OCI-LY1 (cell line): ENCODE data around the gene OIT3.

Source experiments
- H2AFZ ChIP-seq: fragments of 200-600 bp; sonication (generic), shearing (Covaris generic); 2 replicates; pipeline ENCODE4 v1.6.0; 2014; ENCODE audit warnings: antibody characterized with exemption, mild to moderate bottlenecking, low read length
- H3F3A ChIP-seq: fragments of 200-600 bp; sonication (generic), shearing (Covaris generic); 2 replicates; pipeline ENCODE4 v1.6.0; 2014; ENCODE audit warnings: mild to moderate bottlenecking, antibody characterized with exemption, low read length, moderate library complexity; ENCODE audit not compliant: insufficient read depth
- H3K27ac ChIP-seq: fragments of 200-600 bp; sonication (generic); 2 replicates; pipeline ENCODE4 v1.5.1; 2014; ENCODE audit warnings: low read length, mixed run types, mild to moderate bottlenecking, low read depth; ENCODE audit not compliant: poor library complexity, severe bottlenecking
- H3K27me3 ChIP-seq: fragments of 200-600 bp; sonication (generic); 2 replicates; pipeline ENCODE4 v1.6.0; 2014; ENCODE audit warnings: antibody characterized with exemption, mild to moderate bottlenecking, low read length, moderate library complexity; ENCODE audit not compliant: insufficient read depth
- H3K36me3 ChIP-seq: fragments of 200-600 bp; sonication (generic); 2 replicates; pipeline ENCODE4 v1.6.1; 2014; ENCODE audit warnings: mild to moderate bottlenecking, antibody characterized with exemption, low read length, moderate library complexity, mixed read lengths; ENCODE audit not compliant: insufficient read depth
- H3K4me1 ChIP-seq: fragments of 200-600 bp; sonication (generic); 2 replicates; pipeline ENCODE4 v1.5.1; 2014; ENCODE audit warnings: mild to moderate bottlenecking, low read length, moderate library complexity; ENCODE audit not compliant: insufficient read depth, severe bottlenecking
- H3K4me2 ChIP-seq: fragments of 200-600 bp; sonication (generic), shearing (Covaris generic); 2 replicates; pipeline ENCODE4 v1.6.1; 2014; ENCODE audit warnings: low read length
- H3K4me3 ChIP-seq: fragments of 200-600 bp; sonication (generic); 2 replicates; pipeline ENCODE4 v1.5.1; 2014; ENCODE audit warnings: low read length, low read depth, mild to moderate bottlenecking, mixed read lengths; ENCODE audit not compliant: poor library complexity, severe bottlenecking
- H3K79me2 ChIP-seq: fragments of 200-600 bp; shearing (Covaris generic); 2 replicates; pipeline ENCODE4 v1.6.1; 2016; ENCODE audit warnings: mixed run types, low read length, mixed read lengths; ENCODE audit not compliant: insufficient read depth
- H3K9ac ChIP-seq: fragments of 200-600 bp; sonication (generic), shearing (Covaris generic); 2 replicates; pipeline ENCODE4 v1.6.1; 2014; ENCODE audit warnings: mild to moderate bottlenecking, low read length, mixed read lengths
- H3K9me2 ChIP-seq: fragments of 200-600 bp; sonication (generic), shearing (Covaris generic); 2 replicates; pipeline ENCODE4 v1.6.1; 2014; ENCODE audit warnings: low read depth, mild to moderate bottlenecking, low read length, mixed read lengths
- H3K9me3 ChIP-seq: fragments of 200-600 bp; shearing (Covaris generic); 2 replicates; pipeline ENCODE4 v1.6.1; 2014; ENCODE audit warnings: low read length, mixed read lengths
- H4K20me1 ChIP-seq: fragments of 200-600 bp; sonication (generic), shearing (Covaris generic); 2 replicates; pipeline ENCODE4 v1.6.0; 2016; ENCODE audit warnings: mild to moderate bottlenecking, low read length; ENCODE audit not compliant: insufficient read depth
- CTCF ChIP-seq: fragments of 200-600 bp; sonication (generic), shearing (Covaris generic); IDR thresholded peaks from 2 replicates; pipeline ENCODE4 v1.5.1; 2017; ENCODE audit warnings: mild to moderate bottlenecking, antibody characterized with exemption, low read length, moderate library complexity, mixed read lengths
- EZH2 ChIP-seq: fragments of 200-600 bp; sonication (generic), shearing (Covaris generic); IDR thresholded peaks from 2 replicates; pipeline ENCODE4 v1.8.0; 2017; ENCODE audit warnings: borderline replicate concordance, mixed run types, mild to moderate bottlenecking, antibody characterized with exemption, low read length, moderate library complexity, mixed read lengths

The OIT3 gene

GRCh38 chr10:72952189-72952588 lies 58.6 kb downstream of the OIT3 start:
- no peak overlapping the region for H3K4me2 ChIP-seq

GRCh38 chr10:72952642-72953158 lies 59.2 kb downstream of the OIT3 start:
- no peaks in the 10 kb centered on the region for H3F3A ChIP-seq
- TF ChIP-seq CTCF (no peak), EZH2 (no peak)
- H3K4me2 ChIP-seq = no peak overlapping the region
- no peak overlapping the region for H3K27ac ChIP-seq
- H3K4me3 ChIP-seq = no peak overlapping the region
- no peak overlapping the region for H3K9ac ChIP-seq
- no peaks in the 10 kb centered on the region for H4K20me1 ChIP-seq
- H2AFZ ChIP-seq = no peak overlapping the region
- H3K27me3 ChIP-seq = no peaks in the 10 kb centered on the region
- H3K79me2 ChIP-seq = no peaks in the 10 kb centered on the region
- no peaks in the 10 kb centered on the region for H3K4me1 ChIP-seq
- no peaks in the 10 kb centered on the region for H3K36me3 ChIP-seq
- H3K9me3 ChIP-seq = no peaks in the 10 kb centered on the region
- H3K9me2 ChIP-seq = no peaks in the 10 kb centered on the region

More at GRCh38 chr10:72952189-72952588, 58.6 kb downstream of the OIT3 start:
- TF ChIP-seq EZH2 = no peak
- no peak for TF ChIP-seq CTCF
- no peaks in the 10 kb centered on the region for H3K9me2 ChIP-seq
- no peaks in the 10 kb centered on the region for H3K79me2 ChIP-seq
- H3K36me3 ChIP-seq = no peaks in the 10 kb centered on the region
- H3F3A ChIP-seq = no peaks in the 10 kb centered on the region
- H2AFZ ChIP-seq = no peak overlapping the region
- no peaks in the 10 kb centered on the region for H3K9me3 ChIP-seq
- no peaks in the 10 kb centered on the region for H3K4me1 ChIP-seq
- H3K27ac ChIP-seq = no peak overlapping the region
- no peaks in the 10 kb centered on the region for H4K20me1 ChIP-seq
- H3K4me3 ChIP-seq = no peak overlapping the region
- no peaks in the 10 kb centered on the region for H3K27me3 ChIP-seq
- no peak overlapping the region for H3K9ac ChIP-seq

GRCh38 chr10:72953687-72954086 lies 60.1 kb downstream of the OIT3 start:
- Histone ChIP-seq H3K9ac (no peak overlapping the region), H2AFZ (no peak overlapping the region), H3K27ac (no peak overlapping the region)

More at GRCh38 chr10:72953687-72954086, 60.1 kb downstream of the OIT3 start:
- no peak for TF ChIP-seq CTCF
- TF ChIP-seq EZH2 = no peak
- Histone ChIP-seq H3K4me1 (no peaks in the 10 kb centered on the region), H4K20me1 (no peaks in the 10 kb centered on the region), H3K9me3 (no peaks in the 10 kb centered on the region), H3K36me3 (no peaks in the 10 kb centered on the region), H3K4me2 (no peak overlapping the region), H3F3A (no peaks in the 10 kb centered on the region), H3K4me3 (no peak overlapping the region), H3K79me2 (no peaks in the 10 kb centered on the region), H3K9me2 (no peaks in the 10 kb centered on the region), H3K27me3 (no peaks in the 10 kb centered on the region)
